Measurements from ENCODE around the gene MRPL32. TPM values are rescaled to one million over a fixed set of nuclear protein-coding genes. Genes with fewer than 3 reads are reported as not detected.

The MRPL32 gene
- total RNA-seq, 1 experiment from 2014 or later = 47.5 TPM

- no TSS peak for BruUV-seq (replicated peaks)
- CTCF ChIA-PET = no interaction called here
- no peak for DNase-seq (ENCODE audit: low read depth, low spot score)
- H2AFZ ChIP-seq (ENCODE audit: low read depth, low read length, poor library complexity, severe bottlenecking) = no peak overlapping the region
- no peaks in the 10 kb centered on the region for H3K4me1 ChIP-seq (ENCODE audit: control insufficient read depth in 1 of 2, insufficient read depth in 2 of 2, low read length in 2 of 2)
- H3K4me3 ChIP-seq (replicated peaks in 1 of 2; ENCODE audit: low read depth in 1 of 2, low read length in 2 of 2) = no peak overlapping the region
- TF ChIP-seq SIN3A (IDR thresholded peaks at IDR 0.05; ENCODE audit: low read depth) (no peak), RAD21 (IDR thresholded peaks at IDR 0.05; ENCODE audit: low read depth) (no peak), POLR2AphosphoS5 (IDR thresholded peaks at IDR 0.05; ENCODE audit: low read depth, low read length) (no peak), CEBPB (IDR thresholded peaks at IDR 0.05; ENCODE audit: low read depth) (no peak), REST (IDR thresholded peaks at IDR 0.05; ENCODE audit: low read depth) (no peak), ZBTB33 (IDR thresholded peaks at IDR 0.05; ENCODE audit: extremely low read depth, insufficient replicate concordance, low read length) (no peak), EZH2 (IDR thresholded peaks at IDR 0.05) (no peak), POLR2A (IDR thresholded peaks at IDR 0.05; ENCODE audit: borderline replicate concordance, extremely low read depth, insufficient read depth, insufficient read length) (no peak), EGR1 (IDR thresholded peaks at IDR 0.05; ENCODE audit: low read depth) (no peak), FOSL1 (IDR thresholded peaks at IDR 0.05; ENCODE audit: low read depth) (no peak), SRF (IDR thresholded peaks at IDR 0.05; ENCODE audit: low read depth) (no peak), ZNF274 (IDR thresholded peaks at IDR 0.05; ENCODE audit: low read depth, low read length) (no peak)
- no peak overlapping the region for H3K4me2 ChIP-seq (ENCODE audit: low read length)
- H3K9me3 ChIP-seq (ENCODE audit: control insufficient read depth in 1 of 2, insufficient read depth in 1 of 2, low read depth in 1 of 2, low read length in 2 of 2) = no peaks in the 10 kb centered on the region
- H3K9me2 ChIP-seq (ENCODE audit: insufficient read depth) = no peaks in the 10 kb centered on the region
- H3K27ac ChIP-seq (ENCODE audit: low read depth, low read length) = no peak overlapping the region
- RAD21 ChIA-PET (ENCODE audit: low non-redundant PET in 1 of 2, low total read pairs in 2 of 2, uncharacterized antibody in 2 of 2, unreplicated experiment in 2 of 2) = no interaction called here
- no peak for ATAC-seq
- POLR2A ChIA-PET = no interaction called here
- H3K9ac ChIP-seq (ENCODE audit: low read length) = no peak overlapping the region
- intact Hi-C loops (cut with micrococcal nuclease) = no loop called here
- no peaks in the 10 kb centered on the region for H4K20me1 ChIP-seq (ENCODE audit: insufficient read depth)
- no peaks in the 10 kb centered on the region for H3K27me3 ChIP-seq (ENCODE audit: insufficient read depth, low read length)
- no peaks in the 10 kb centered on the region for H3K36me3 ChIP-seq (ENCODE audit: control insufficient read depth in 1 of 2, insufficient read depth in 2 of 2, low read length in 2 of 2)
- H3K79me2 ChIP-seq (ENCODE audit: insufficient read depth, low read length) = no peaks in the 10 kb centered on the region
These were observed 23.9 kb downstream of the MRPL32 start for GRCh38 chr7:42956062-42956461.

All from HCT116 (cell line).